GM19043 (cell line): ENCODE measurements around the gene MTG1.
"Not testable (repeated sequence)": the region's sequence is repeated elsewhere in the genome, so short reads cannot be mapped to it uniquely, and the experiment has no call there.

Experiments used
- ATAC-seq: cut with Tn5 transposase; IDR thresholded peaks from one replicate; pipeline ENCODE4 v1.9.1; 2021; ENCODE audit warnings: low read depth; ENCODE audit not compliant: unreplicated experiment

Gene MTG1

DNA sequence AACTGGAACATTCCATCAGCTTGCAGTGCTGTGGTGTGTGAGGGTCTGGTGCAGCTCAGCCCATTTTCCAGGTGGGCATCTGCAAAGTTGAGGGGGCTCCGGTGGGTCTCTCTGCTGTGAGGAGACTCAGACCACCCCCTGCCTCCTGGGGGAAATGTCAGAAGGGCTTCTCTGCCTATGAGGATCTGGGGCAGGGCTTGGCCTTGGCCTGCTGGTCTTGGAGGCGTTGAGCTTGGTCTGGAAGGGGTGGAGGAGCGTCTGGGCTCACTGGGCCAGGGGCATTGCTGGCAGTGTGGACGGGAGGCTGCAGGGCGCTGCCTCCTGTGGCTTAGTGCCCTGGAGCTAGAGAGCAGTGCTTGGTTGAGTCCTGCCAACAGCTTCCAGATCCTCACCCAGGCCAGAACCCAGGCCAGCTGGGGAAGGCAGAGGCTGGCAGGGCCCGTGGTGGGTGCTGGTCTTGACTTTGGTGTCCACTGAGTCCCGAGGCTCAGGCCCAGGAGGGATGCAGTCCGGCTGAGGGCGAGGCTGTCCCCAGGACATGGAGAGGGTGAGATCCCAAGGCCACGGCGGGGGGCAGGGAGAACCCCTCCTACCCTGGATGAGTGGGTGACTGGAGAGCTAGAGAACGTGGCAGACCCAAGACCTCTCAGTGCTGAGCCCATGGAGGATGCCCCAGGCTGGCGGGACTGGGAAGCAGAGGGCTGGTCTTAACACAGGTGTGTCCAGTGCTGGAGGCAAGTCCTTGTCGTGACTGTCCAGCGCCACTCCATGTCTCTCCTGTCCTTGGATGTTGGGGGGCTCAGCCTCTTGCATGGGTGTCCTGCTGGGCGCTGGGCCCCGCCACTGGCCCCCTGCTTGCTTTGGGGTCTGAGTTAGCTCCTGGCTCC, 27.6 kb downstream of the MTG1 start:
- ATAC-seq = no peak

DNA sequence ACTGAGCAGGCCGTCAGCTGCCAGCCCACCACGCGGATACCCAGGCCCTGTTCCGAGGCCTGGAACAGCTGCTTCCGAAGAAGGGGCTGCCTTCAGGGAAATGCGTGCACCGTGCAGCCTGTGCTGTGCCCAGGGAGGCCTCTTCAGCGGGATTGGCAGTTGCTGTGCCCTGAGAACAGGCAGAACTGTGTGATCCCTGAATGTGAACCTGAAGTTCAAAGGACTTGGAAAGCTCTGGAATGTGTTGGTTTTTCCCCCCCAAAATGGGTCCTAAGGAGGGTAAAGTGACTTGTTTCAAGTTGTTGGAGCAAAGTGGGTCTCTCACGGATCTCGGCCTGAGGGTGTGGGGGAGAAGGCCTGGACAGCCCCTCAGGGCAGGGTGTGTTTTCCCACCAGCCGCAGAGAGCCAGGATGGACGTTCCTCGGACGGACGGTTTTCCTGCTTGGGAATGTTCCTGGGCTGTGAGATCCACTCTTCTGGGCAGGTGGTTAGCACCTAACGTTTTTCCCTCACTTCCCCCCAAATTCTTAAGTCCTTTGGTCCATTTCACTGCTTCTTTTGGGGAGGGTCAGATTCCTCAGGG, 28.4 kb downstream of the MTG1 start:
- ATAC-seq = no peak

DNA sequence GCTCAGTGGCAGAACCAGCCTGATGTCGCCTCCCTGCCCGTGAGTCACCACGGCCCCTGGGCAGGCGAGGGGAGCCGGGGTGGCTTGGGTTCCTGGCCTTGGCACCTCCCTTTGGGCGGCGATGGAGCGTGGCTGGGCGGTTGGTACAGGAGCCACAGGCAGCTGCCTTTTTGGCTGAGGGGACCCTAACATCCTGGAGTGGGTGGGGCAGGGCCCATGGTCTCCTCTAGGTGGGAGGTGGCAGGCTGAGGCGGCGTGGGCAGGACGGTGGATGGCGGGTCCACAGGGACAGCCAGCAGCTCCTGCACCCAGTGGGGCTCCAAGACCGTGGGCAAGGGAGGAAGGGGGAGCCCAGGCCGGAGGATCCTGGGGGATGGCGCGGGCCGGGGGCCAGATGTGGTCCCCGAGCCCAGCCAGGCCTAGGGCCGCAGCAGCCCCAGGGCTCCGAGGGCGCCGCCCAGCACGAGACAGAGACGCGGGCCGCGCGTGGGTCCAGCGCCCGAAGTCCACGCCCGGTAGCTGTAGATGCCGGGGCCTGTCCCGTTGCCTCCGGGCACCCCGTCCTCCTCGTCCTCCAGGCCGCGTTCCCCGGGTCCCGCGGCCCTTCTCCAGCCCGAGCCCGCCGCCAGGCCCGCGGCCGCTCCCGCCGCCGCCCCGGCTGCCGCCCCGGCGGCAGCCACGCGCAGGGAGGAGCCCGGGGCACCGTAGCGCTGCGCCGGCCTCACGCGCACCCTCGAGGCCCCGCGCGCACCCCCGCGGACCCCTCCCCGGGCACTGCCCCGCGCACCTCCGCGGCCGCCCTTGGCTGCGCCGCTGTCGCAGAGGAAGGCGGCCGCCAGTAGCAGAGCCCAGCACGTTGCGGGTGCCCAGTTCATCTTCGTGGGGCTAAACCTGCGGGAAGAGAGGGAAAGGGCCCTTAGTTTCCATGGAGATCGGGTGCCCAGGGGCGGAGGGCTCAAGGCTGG, 29.1 kb downstream of the MTG1 start:
- ATAC-seq = no peak

DNA sequence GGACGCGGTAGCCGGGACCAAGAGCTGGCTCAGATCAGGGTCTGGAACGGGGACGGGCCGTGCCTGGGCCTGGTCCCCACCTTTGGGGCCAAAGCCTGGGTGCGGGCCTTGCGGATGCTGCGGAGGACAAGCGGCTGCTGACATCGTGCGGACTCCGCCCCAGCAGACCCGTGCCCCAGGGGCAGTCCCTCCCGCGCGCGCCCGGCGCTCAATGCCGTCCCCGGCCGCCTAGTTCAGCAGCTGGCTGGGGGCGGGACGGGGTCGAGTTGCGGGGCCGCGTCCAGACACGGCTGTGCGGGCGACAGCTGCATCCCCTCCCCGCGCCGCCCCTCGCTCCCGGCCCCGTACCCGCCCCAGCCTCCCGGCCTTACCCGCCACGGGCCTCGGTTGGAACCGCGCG, 30.1 kb downstream of the MTG1 start:
- ATAC-seq = not testable (repeated sequence)

DNA sequence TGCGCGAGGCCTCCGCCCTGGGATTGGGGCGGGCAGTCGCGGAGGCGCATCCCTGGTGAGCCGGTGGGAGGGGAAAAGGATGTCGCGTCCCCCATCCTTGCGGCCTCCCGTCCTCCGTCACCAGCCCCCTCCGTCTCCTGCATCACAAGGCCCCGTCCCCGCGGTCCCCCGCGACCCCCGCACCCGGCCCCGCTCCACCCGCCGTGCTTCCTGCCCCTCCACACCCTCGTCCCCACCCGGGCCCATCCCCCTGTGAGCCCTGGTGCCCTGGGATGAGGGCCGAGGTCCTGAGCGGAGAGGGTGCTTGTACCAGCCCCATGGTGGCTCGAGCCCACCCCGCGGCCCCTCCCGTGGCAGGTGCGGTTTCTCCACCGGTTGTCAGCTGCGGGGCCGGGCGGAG, 30.6 kb downstream of the MTG1 start, which contains the start of gene SPRN:
SPRN (minus strand) TSS at position 25 of the 400 bp plus-strand sequence. CDS start 944 bp downstream, outside the sequence.
- ATAC-seq = not testable (repeated sequence)

DNA sequence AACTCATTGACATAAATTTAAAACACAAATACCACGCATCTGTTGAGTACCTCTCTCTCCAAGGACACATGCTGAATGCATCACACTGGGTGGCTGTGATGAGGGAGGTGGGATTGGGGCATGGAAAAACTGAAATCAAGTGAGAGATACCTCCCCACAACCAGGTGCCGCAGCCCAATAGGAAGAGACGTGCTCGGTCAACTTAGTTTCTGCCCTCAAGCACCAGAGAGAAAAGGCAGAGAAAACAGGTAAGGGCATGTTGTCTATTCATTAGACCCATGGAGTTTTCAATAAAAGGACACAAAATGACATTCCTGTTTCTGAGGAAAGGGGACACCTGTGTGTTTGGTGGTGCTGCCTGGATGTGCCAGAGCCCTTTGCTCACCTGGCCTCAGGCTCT, 35.6 kb downstream of the MTG1 start:
- not testable (repeated sequence) for ATAC-seq

DNA sequence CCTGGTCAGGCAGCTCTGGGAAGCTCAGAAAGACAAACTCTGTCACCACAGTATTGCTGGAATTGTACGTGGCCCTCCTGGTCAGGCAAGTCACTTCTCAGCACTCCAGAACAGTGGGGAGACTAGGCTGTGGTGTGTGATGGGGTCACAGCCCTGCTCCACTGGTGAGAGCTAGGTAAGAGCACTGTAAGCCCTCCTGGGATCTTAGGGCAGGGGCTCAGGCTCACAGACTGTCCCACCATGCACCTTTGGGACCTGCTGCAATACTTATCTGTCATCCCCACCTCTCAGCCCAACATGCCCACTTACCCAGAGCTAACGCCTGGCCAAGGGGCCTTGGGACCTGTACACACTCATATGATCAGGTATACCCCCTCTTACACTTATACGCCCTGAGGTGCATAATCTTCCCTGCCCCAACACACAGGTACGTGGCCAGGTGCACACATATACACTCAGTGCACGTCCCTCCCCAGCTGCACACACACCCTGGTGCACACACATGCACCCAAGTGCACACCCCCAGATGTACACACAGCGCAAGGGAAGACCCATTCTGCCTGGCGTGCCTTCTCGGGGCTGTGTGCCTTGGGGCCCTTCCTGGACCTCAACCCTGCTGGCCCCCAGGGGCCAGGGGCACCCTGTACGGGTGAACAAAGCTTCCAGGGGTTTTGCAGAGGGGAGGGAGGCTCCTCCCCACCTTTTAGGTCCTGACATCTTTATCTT, 38.1 kb downstream of the MTG1 start:
- not testable (repeated sequence) for ATAC-seq

DNA sequence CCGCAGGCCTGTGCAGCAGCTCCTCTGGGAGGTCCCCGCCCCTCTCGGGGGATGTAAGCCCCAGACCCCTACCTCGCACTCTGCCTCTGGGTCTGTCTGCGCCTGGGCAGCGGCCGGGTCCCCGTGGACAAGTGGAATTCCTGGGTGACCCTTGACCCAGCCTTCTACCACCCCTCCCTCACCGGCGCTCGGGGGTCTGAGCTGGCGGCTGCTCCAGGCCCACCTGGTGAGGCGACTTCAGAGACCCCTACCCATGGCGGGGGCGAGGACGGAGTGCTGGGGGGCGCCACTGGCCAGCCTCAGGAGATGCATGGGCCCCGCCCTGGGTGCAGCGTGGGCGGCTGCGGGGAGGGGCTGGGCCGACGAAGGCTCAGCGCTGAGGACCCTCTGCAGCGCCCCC, 38.8 kb downstream of the MTG1 start:
- not testable (repeated sequence) for ATAC-seq

DNA sequence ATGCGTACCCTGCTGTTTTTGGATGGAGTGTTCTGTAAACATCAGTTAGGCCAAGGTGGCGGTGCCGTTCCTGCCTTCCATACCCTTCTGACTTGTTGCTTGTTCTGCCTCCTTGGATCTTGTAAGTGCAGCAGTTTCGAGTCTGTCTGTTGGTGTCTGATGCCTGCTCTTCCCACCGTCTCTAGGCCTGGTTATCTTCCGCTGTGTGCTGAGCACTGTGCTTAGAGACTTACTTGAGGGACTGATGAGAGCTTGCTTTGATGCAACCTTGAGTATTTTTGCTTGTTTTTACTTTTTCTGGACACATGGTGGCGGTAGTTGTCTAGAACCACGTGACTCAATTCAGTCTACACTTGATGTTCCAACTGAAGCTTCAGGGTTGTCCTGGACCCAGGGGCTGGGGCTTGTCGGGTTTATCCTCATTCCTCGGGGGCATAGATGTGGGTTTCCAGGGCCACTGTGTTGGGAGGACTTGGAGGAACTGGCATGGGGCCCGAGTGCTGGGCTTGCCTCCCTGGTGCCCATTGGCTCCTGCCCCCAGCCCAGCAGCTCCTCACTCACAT, 44.8 kb downstream of the MTG1 start:
- ATAC-seq = no peak

DNA sequence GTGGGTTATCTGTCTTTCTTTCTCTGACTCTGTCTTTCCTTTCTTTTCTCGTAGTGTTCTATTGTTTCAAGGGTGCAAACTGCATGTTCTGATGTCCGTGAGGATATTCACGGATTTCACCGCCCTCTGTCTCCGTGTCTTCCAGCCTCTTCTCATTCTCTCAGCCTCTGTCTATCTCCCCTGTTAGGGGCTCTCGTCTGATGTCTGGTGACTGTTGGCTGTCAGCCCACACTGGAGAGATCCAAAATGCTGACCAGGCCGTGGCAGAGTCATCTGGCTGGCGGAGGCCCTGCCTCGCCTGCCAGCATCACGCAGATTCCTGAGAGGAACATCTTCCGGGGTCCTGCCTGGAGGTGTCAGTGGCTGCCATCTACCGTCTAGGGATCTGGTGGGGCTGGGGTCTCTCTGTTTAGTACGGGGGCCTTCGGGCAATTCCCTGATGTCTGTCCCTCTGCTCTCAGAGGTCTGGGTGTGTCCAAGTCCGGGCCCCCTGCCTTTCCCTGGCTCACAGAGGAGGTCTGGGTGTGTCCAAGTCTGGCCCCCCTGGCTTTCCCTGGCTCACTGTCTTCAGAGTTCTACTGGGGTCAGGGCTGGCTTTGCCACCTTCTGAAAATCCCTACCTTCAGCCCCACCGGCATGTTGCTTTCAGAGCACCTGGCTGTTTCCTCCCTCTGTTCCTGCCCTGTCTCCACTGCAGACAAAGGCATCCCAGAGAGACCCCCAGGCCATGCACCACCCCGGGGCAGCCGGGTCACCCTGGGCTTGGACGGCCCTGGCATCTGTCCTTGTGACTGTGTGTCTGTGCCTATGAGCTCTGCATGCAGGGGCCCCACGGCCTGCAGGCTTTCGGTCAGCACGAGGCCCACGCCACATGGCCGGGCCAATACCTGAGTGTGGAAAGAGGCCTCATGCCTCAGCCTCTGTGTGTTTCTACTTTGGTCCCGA, 45.8 kb downstream of the MTG1 start:
- ATAC-seq = no peak

DNA sequence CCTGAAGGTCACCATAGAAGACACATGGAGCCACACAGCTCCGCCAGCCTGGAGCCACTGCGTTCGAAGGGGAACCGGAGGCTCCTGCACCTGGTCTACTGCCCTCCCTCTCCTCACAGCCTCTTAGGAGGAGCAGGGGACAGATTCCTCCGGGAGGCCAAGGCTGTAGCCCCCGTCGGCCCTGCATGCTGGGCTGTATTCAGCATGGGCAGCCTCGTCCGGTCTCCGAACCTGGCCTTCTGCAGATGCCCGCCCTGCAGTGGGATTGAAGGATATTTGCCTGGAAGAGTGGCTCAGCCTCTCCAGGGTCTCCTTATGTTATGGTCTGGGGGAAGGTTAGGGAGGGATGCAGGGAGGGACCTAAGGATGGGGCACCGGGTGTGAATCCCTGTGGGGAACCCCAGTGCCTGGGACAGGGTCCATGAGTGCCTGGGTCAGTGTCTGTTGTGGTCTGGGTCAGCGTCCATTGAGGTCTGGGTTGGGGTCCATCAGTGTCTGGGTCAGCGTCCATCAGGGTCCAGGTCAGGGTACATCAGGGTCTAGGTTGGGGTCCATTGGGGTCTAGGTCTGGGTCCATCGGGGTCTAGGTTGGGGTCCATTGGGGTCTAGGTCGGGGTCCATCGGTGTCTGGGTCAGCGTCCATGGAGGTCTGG, 46.8 kb downstream of the MTG1 start:
- no peak for ATAC-seq

DNA sequence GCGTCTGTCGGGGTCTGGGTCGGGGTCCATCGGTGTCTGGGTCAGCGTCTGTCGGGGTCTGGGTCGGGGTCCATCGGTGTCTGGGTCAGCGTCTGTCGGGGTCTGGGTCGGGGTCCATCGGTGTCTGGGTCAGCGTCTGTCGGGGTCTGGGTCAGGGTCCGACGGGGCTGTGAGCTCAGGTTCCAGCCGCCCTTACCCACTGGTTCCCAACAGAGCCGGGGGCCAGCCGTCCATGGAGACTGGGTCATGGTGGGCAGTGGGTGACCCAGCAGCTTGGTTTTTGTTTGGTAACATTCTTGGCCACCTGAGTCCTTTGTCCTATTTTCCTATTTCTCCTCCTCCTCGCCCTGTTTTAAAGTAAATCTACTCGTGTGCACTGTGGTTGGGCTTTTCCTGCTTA, 47.4 kb downstream of the MTG1 start:
- ATAC-seq = not testable (repeated sequence)

DNA sequence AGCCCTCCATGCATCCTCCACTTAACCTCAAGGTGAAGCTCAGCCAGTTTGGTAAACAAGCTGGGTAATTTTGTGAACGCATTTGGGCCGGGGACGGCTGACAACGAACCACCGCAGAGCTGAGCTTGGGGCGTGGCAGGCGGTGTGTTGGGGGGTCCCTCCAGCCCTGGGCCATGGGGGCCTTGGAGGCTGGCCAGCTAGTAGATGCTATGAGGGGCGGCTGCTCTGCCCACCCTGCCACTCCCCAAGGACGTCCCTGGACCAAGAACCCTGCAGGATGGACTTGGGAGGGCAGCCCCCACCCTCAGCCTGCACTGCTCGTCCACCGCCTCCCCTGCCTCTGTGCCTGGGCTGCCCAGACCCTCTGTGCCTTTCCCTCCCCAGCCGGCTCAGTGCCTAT, 47.8 kb downstream of the MTG1 start:
- no peak for ATAC-seq

DNA sequence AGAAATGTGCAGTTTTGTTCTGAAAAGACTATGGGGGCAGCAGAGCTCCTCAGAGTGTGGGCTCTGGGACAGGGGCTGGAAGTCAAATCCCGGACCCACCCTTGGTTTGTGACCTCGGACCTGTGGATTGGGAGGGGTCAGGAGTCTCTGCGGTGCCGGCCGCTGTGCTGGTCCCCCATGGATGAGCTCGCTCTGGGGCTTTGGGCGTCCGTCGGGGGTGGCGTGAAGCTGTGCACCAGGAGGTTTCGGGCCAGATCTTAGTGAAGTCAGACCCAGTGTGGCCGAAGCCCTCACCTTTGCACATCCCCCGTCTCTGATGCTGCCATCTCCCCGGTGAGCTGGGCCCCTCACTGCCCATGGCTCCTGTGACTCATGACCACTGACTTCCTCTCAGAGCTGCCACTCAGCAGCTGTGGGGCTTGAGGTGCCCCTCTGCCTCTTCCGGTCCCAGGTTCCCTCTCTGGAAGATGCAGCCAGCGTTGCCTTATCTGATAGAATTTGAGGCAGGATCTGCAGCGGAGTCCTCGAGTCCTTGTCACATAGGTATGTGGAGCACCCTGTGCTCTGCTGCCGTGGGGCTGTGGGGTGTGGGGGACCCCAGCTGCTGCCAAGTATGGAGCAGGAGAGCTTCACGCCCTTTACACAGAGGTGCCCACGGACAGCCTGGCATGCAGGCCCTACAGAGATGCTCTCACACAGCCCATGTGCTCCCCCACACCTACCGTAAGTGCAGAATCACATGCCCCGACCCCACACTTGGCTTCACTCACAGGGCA, 48.4 kb downstream of the MTG1 start:
- no peak for ATAC-seq

DNA sequence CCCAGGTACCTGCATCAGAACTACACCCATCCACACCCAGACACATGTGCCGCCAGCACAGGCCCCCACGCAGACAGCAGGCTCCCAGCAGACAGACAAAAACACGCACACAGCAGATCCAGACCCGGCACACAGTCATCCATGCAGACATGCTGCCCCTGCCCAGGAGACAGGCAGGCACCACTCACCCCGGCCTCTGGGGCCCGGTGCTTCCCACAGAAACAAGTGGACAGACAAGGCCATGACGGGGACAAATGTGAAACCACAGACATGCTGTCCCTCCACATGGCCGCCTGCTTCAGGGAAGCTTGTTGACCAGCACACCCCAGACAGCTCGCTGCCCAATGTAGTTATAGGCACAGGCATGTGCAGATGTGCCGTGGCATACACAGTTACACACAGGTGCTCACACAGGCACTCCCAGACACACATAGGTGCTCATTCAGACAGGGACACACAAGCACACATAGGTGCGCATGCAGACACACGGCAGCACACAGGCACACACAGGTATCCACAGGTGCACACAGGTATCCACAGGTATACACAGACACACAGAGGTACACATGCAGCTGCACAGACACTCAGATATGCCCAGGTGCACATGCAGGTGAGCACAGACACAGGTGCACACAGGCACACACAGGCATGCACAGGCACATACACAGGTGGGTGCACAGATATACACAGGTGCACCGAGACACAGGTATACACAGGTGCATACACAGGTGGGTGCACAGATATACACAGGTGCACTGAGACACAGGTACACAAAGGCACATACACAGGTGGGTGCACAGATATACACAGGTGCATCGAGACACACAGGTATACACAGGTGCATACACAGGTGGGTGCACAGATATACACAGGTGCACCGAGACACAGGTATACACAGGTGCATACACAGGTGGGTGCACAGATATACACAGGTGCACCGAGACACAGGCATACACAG, 49.3 kb downstream of the MTG1 start:
- ATAC-seq = no peak
